ENCODE results near the gene RNASE13. TPM values are rescaled to one million over a fixed set of nuclear protein-coding genes. Genes with fewer than 3 reads are reported as not detected.

RNASE13 gene
- total RNA-seq, 1 experiment from 2014 or later, result not detected

DNA sequence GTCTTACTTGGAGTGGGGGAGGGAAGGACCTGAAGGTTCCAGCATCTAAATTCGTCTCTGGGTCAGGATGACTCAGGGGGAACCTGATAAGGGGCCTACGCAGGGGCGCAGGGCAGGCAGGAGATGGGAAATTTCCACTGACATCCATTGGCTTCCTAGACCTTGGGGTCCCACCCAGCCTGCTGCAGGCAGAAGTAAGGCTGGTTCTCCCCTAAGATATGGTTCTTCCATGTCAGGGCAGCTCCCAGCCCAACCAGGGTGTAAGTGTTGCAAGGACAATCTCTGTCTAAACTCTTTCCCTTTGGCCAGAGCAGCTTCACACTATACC, 7.7 kb downstream of the RNASE13 start:
- no peak overlapping the region for H3K27ac Mint-ChIP-seq (ENCODE audit: unreplicated experiment)
- H3K36me3 Mint-ChIP-seq (ENCODE audit: insufficient read depth, unreplicated experiment), result peaks cover 8% of the 10 kb centered on the region
- H3K4me1 Mint-ChIP-seq (ENCODE audit: low read depth, unreplicated experiment), result no peaks in the 10 kb centered on the region
- CTCF ChIA-PET, result no interaction called here
- no TSS peak for BruUV-seq (replicated peaks)
- DNase-seq, result no peak
- intact Hi-C loops (cut with micrococcal nuclease; ENCODE audit: unreplicated experiment), result no loop called here
- no peaks in the 10 kb centered on the region for H3K9me3 Mint-ChIP-seq (ENCODE audit: low read depth, unreplicated experiment)
- H3K4me3 Mint-ChIP-seq (ENCODE audit: low read depth, unreplicated experiment), result no peak overlapping the region
- H3K27me3 Mint-ChIP-seq (ENCODE audit: unreplicated experiment), result peaks cover 49% of the 10 kb centered on the region
- no peak for TF ChIP-seq CTCF (IDR thresholded peaks at IDR 0.05; ENCODE audit: unreplicated experiment)

DNA sequence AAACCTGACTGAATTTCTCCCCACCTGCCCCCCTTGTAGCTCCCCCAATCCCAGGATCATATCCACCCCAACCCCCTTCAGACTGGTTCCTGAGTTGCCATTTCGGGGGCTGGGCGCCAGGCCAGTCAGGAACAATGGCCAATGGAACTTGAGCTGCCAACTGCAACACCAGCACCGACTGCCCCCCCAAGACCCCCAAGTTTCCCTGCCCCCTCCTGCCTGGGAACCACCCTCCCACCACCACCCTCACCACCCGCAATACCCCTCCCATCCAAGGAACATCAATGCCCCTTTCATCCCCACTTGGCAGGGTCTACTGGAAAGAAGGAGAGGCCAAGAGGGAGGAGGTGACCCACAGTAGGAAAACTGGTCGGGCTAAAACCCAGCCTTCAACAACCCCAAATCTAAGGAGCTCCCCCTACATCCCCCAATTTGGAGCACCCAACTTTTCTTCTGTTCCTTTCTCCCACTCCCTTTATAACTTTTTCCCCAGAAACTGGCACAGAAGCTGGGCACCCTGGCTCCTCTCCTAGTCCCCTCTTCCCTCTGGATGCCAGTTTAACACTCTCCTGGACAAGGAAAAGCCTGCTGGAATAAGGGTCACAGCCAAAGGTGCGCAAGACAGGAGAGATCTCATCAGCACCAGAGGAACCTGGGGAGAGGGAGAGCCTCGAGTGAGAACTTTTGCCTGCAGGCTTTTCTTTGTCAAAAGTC, 8.2 kb downstream of the RNASE13 start:
- H3K27me3 Mint-ChIP-seq (ENCODE audit: unreplicated experiment), result peaks cover 48% of the 10 kb centered on the region
- peaks cover 8% of the 10 kb centered on the region for H3K36me3 Mint-ChIP-seq (ENCODE audit: insufficient read depth, unreplicated experiment)
- DNase-seq, result no peak
- CTCF ChIA-PET, result no interaction called here
- no peaks in the 10 kb centered on the region for H3K4me1 Mint-ChIP-seq (ENCODE audit: low read depth, unreplicated experiment)
- TF ChIP-seq CTCF (IDR thresholded peaks at IDR 0.05; ENCODE audit: unreplicated experiment), result no peak
- H3K9me3 Mint-ChIP-seq (ENCODE audit: low read depth, unreplicated experiment), result no peaks in the 10 kb centered on the region
- no TSS peak for BruUV-seq (replicated peaks)
- H3K4me3 Mint-ChIP-seq (ENCODE audit: low read depth, unreplicated experiment), result no peak overlapping the region
- H3K27ac Mint-ChIP-seq (ENCODE audit: unreplicated experiment), result no peak overlapping the region
- intact Hi-C loops (cut with micrococcal nuclease; ENCODE audit: unreplicated experiment), result no loop called here

- no peak for TF ChIP-seq CTCF (IDR thresholded peaks at IDR 0.05; ENCODE audit: unreplicated experiment)
- H3K27me3 Mint-ChIP-seq (ENCODE audit: unreplicated experiment), result peaks cover 40% of the 10 kb centered on the region
- H3K4me3 Mint-ChIP-seq (ENCODE audit: low read depth, unreplicated experiment), result peak overlapping the region; percentile 63
- no TSS peak for BruUV-seq (replicated peaks)
- no peak for DNase-seq
- peaks cover 8% of the 10 kb centered on the region for H3K36me3 Mint-ChIP-seq (ENCODE audit: insufficient read depth, unreplicated experiment)
- CTCF ChIA-PET, result interaction anchor here (1.0 kb wide), 1 partner anchor 14 kb away, joined by 4 read pairs; no protein-coding TSS in a partner anchor
- intact Hi-C loops (cut with micrococcal nuclease; ENCODE audit: unreplicated experiment), result no loop called here
- H3K4me1 Mint-ChIP-seq (ENCODE audit: low read depth, unreplicated experiment), result peaks cover 6% of the 10 kb centered on the region
- H3K27ac Mint-ChIP-seq (ENCODE audit: unreplicated experiment), result no peak overlapping the region
- H3K9me3 Mint-ChIP-seq (ENCODE audit: low read depth, unreplicated experiment), result no peaks in the 10 kb centered on the region
These were observed 9.0 kb downstream of the RNASE13 start for GRCh38 chr14:21025371-21026273.

DNA sequence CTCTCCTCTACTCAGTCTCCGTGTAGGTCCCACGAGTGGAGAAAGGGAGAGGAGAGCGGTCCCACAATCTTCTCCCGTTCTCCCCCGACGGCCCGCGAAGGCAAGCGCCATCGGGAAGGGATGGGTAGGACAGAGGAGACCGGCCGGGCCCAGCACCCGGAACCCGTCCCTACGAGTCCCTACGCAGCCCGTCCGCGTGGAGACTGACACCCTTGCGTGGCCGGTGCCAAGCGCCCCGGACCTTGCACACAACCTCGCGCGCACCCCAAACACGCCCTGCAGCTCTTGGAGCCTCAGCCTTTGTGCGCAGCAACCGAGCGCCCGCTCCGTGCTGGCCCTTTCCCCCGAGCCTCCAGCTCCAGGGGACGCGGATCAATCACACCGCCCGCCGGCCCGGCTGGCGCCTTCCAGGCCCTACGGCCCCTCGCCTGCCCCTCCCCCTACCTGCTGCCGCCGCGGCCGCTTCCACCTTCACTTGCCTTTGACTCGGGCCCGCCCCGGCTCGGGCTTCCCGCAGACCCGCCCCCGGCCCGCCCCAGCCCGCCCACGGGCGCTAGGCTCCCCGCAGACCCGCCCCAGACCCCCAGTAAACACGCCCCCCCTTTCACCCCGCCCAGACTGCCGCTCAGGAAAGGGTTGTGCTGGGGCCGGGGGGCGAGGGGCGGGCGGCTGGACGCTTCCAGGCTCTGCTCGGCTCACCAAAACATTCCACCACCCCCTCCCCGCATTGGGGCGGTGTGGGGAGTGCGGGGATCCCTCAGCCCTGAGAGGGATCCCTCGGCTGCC, 9.8 kb downstream of the RNASE13 start, which contains the start of gene NDRG2:
TSS of gene NDRG2 (minus strand) at position 477 of the 786 bp plus-strand sequence. CDS start 1,746 bp downstream, outside the sequence.
- CTCF ChIA-PET, result interaction anchor here (1.0 to 1.3 kb wide), 3 partner anchors 10 to 47 kb away, joined by 3 to 6 read pairs (median 4); no protein-coding TSS in a partner anchor

More for the DNA sequence above, 9.8 kb downstream of the RNASE13 start, which contains the start of gene NDRG2:
- Mint-ChIP-seq H3K27me3 (ENCODE audit: unreplicated experiment) (peaks cover 31% of the 10 kb centered on the region), H3K27ac (ENCODE audit: unreplicated experiment) (no peak within 1 kb of the TSS), H3K9me3 (ENCODE audit: low read depth, unreplicated experiment) (no peaks in the 10 kb centered on the region), H3K36me3 (ENCODE audit: insufficient read depth, unreplicated experiment) (peaks cover 8% of the 10 kb centered on the region), H3K4me1 (ENCODE audit: low read depth, unreplicated experiment) (peaks cover 8% of the 10 kb centered on the region), H3K4me3 (ENCODE audit: low read depth, unreplicated experiment) (peak within 1 kb of the TSS; percentile 63)
- DNase-seq, result peak; percentile 69
- no peak for TF ChIP-seq CTCF (IDR thresholded peaks at IDR 0.05; ENCODE audit: unreplicated experiment)
- no TSS peak for BruUV-seq (replicated peaks)
- intact Hi-C loops (cut with micrococcal nuclease; ENCODE audit: unreplicated experiment), result no loop called here
